Measurements from ENCODE around the gene TTC7B.

GRCh38 chr14:90495357-90496276 is 320.6 kb downstream of the TTC7B start:
- TF ChIP-seq MYC (IDR thresholded peaks at IDR 0.05; ENCODE audit: low read depth, low read length) = no peak
- TF ChIP-seq, protein P1, sequence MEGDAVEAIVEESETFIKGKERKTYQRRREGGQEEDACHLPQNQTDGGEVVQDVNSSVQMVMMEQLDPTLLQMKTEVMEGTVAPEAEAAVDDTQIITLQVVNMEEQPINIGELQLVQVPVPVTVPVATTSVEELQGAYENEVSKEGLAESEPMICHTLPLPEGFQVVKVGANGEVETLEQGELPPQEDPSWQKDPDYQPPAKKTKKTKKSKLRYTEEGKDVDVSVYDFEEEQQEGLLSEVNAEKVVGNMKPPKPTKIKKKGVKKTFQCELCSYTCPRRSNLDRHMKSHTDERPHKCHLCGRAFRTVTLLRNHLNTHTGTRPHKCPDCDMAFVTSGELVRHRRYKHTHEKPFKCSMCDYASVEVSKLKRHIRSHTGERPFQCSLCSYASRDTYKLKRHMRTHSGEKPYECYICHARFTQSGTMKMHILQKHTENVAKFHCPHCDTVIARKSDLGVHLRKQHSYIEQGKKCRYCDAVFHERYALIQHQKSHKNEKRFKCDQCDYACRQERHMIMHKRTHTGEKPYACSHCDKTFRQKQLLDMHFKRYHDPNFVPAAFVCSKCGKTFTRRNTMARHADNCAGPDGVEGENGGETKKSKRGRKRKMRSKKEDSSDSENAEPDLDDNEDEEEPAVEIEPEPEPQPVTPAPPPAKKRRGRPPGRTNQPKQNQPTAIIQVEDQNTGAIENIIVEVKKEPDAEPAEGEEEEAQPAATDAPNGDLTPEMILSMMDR (IDR thresholded peaks at IDR 0.05; ENCODE audit: low read depth, low read length) = no peak
- TF ChIP-seq POLR2A (IDR thresholded peaks at IDR 0.05; ENCODE audit: extremely low read depth, insufficient read length) = no peak
- TF ChIP-seq, protein P2, sequence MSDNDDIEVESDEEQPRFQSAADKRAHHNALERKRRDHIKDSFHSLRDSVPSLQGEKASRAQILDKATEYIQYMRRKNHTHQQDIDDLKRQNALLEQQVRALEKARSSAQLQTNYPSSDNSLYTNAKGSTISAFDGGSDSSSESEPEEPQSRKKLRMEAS (IDR thresholded peaks at IDR 0.05; ENCODE audit: low read depth, low read length) = 0 out of 2 replicates have a peak, but pooled peaks have one; percentile 22

Data from NB4 (cell line).